GM19438 (cell line): ENCODE data around the gene IFNA13.

Experiments used
- ATAC-seq: cut with Tn5 transposase; IDR thresholded peaks from one replicate; pipeline ENCODE4 v1.9.1; 2021; ENCODE audit warnings: low read depth; ENCODE audit not compliant: unreplicated experiment

The IFNA13 gene

DNA sequence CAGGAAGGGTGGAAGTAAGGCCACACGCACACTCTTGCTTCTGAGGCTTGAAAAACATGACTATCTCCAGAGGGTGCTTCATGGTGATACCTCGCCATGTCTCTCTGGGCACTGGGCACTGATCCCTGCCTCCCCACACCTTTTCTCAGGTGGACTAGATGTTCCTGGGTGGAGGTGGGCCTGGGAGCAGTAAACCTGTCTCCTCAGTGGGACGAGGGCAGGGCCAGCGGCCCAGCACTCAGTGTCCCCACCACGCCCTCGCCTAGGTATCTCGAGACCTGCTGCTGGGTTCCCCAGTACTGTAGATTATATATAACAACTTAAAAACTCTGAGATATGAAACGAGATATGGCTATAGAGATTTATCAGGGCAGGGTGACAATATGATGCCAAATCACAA, 5.6 kb downstream of the IFNA13 start:
- ATAC-seq: no peak

DNA sequence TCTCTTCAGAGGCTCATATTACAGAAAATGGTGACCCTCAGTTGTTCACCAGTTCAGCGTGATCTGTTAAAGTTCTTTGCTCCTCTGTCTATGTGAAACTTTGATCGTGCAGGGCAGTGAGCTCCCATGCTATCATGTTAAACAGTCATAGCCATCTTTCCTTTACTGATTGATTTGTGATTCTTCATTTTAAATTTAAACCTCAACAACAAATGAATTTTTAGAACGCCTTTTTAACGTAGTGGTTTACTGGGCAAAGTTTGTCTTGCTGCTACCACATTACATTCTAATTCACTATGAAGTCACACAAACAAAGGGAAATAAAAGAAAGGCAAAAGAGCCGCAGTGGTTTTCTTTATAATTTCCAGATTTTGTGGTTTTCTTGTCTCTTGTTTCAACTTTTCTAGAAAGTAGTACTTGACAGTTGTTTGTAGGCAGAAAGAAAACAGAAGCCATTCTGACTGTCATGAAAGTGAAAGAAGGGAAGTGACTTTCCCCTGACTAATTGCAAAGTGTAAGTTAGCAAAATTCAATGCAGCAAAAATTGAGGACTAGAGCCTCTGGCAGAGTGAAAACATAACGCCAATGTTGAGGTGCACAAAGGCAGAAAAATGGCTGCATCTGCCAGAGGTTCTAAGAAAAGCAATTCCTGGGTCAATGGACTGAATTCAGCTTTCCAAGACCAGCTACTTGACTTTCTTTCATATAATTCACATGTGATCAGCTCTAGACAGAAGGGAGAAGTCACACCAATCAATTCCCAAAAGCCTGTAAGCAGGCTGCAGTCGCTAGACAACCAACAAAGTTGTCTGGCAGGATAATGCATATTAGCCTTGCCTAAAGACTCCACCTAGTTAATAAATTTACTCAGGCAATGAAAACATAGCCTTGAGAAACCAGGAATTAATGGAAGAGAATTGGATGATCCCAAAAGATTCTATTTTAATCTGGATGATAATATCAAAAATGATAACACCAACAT, 10.1 kb downstream of the IFNA13 start:
- peak; percentile 75 for ATAC-seq

GRCh38 chr9:21350787-21351186, 17.1 kb downstream of the IFNA13 start, which contains the start of gene IFNA6:
TSS of gene IFNA6 (minus strand) at chr9:21350887. CDS start at chr9:21350887, 0 bp downstream.
- ATAC-seq: no peak

DNA sequence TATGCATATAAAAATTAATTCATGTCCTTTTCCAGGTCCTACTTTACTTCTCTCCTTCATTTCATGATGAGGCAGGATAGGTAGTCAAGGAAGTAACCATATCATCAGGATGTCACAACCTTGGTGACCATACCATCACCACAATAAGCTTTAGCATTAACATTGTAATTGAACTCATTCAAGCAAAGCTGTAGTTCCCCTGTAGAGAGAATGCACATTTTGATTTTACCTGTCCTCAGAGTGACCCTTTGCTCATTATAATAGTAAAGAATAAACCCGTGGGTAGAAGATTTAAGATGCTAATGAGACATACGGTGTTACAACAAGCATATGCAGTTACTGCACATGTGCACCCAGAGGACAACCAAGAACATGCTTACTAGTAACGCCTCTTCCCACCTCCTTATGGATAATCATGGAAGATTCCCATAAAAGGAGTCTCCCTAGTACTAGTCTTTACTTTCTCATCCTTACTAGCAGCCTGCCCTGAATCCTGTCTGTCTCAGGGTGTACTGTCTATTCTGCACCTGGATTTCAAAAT, 19.4 kb downstream of the IFNA13 start:
- ATAC-seq: no peak

DNA sequence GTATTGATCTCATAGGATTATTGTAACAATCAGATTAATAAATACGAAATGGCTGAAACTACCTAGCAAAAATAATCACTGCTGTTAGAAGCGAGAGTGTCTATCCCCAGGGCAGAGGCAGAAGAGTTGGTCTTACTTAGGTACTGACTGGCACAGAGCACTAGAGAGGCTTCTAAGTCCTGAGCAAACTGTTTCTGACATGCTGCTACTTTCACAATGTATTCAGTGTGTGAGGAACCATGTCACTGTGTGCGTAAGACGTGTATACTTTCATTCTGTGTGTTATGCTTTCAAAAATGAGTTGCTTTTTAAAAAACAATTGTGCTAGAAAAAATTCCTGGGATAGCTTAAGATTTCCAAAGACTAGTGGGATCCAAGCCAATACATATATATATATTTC, 27.1 kb downstream of the IFNA13 start:
- ATAC-seq: no peak

GRCh38 chr9:21336457-21336856, 31.4 kb downstream of the IFNA13 start:
- no peak for ATAC-seq

DNA sequence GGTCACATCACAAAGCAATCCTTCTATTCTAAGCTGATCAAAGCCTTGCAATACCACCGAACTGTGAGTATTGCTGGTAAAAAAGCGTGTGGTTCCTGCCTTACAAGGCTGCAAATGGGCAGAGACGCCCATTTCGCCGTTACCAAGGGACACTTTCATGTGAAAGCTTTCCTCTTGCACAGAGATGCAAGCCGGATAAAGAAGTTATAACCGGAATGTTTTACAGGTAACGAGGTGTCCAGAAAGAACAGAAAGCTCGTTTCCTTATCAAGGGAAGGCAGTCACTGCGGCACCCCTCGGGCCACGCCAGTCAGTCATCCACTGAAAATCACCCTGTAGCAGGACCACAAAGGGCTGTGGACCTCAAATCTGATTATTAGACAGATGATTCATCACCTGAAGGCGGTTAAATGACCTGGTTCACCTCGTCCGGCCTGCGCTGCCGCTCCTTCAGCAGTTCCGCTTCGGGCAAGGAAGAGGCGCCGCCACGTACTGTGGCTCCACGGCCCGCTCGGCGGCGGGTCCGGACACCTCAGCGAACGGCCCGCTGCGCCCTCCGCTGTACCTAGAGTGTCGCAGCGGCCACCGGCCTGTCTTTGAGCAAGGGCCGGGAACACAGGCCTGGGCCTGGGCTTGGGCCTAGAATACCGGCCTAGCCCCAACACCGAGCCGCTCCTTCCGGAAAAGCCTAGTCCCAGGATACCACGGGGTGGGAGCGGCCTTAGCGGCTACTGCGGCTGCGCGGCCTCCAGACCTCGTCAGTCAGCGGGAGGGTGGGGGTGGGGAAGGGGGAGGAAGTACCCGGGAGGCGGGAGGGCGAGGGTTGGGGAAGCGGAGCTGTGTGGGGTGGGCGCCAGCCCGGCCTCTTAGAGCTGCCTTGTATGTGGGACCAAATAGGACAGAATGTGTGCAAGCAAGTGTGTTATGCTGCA, 32.9 kb downstream of the IFNA13 start, which contains the start of gene KLHL9:
KLHL9 (minus strand) TSS at position 704 of the 932 bp plus-strand sequence; CDS start at position 159, 545 bp downstream.
- ATAC-seq: peak; percentile 88

DNA sequence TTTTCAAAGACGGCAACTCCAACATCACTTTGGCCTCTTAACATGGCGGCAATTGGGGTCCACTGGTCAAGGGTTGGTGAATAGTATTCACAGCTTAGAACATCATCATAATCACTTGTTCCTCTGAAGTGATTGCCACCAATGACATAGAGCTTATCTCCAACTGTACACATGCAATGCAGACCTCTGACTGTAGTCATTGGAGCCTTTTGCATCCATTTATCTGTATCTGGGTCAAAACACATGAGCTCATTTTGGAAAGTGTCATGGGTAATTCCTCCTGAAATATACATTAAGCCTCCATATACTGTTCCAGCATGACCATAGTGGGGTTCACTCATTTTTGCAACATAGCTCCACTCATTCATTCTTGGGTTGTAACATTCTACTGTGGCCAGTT, 34.6 kb downstream of the IFNA13 start:
- no peak for ATAC-seq

DNA sequence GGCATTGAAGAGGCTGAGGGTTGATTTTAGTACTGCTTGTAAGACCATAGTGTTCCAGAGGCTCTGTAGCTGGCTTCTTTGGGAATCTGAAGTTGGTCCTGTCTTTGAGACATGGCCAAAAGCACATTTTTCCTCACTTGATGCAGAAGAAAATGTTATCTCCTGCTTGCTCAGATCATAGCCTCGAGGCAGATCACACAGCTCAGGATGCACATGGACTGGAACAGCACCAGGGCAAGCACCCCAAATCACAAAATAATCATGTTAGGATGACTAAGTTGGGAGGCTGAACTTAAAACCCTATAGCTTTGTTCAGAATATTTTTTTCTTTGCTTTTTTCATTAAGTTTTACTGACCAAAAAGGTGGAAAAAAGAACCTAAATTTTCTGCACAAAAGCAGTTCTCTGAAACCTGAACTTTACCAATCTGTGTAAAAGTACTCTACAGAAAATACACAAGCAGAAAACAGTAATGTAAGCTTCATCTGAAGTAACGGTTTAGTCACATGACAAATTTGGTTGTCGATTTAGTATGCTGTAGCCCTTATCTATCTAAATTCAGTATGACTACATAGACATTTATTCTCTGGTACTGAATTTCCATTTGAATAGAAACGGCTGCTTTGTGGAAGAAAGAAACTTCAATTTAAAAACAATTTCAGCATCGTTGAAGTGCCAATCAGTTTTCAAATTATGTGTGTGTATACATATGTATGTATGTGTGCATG, 36.0 kb downstream of the IFNA13 start:
- no peak for ATAC-seq

GRCh38 chr9:21326526-21327139, 41.2 kb downstream of the IFNA13 start:
- ATAC-seq: peak; percentile 82

DNA sequence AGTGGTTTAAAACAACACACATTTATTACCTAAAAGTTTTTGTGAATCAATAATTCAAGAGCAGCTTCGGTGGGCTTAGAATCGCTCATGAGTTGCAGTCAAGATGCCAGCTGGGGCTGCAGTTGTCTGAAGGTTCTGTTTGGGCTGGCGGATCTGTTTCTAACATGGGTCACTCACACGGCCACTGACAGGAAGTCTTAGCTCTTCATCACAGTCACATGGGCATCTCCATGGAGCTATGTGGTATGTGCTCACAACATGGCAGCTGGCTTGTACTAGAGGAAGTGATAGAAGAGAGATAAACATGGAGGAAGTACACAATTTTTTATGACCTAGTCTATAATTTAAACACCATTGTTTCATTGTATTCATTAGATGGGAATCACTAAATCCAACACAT, 43.8 kb downstream of the IFNA13 start:
- no peak for ATAC-seq

GRCh38 chr9:21322911-21323461, 44.9 kb downstream of the IFNA13 start:
- no peak for ATAC-seq

- ATAC-seq: no peak
Observed at GRCh38 chr9:21320465-21320864, 47.4 kb downstream of the IFNA13 start.

GRCh38 chr9:21317956-21318923, 49.6 kb downstream of the IFNA13 start:
- peak; percentile 75 for ATAC-seq
